HG02938 (cell line): Measurements from ENCODE around the gene DNAH14.
"Not testable (repeated sequence)": the region's sequence is repeated elsewhere in the genome, so short reads cannot be mapped to it uniquely, and the experiment has no call there.

Experiments
- ATAC-seq: cut with Tn5 transposase; IDR thresholded peaks from one replicate; pipeline ENCODE4 v1.9.1; 2021; ENCODE audit warnings: mild to moderate bottlenecking, moderate library complexity; ENCODE audit not compliant: unreplicated experiment

DNAH14 gene

DNA sequence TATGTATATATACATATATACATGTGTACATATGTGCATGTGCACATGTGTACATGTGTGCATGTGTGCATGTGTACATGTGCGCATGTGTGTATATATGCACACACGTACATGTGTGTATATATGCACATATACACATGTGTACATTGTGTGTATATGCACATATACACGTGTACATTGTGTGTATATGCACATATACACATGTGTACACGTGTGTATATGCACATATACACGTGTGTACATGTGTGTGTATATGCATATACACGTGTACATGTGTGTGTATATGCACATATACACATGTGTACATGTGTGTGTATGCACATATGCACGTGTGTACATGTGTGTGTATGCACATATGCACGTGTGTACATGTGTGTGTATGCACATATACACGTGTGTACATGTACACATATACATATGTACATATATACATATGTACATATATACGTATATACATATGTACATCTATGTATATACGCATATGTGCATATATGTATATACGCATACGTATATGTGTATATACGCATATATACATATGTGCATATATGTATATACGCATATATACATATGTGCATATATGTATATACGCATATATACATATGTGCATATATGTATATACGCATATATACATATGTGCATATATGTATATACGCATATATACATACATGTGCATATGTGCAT, 405.8 kb downstream of the DNAH14 start:
- not testable (repeated sequence) for ATAC-seq

DNA sequence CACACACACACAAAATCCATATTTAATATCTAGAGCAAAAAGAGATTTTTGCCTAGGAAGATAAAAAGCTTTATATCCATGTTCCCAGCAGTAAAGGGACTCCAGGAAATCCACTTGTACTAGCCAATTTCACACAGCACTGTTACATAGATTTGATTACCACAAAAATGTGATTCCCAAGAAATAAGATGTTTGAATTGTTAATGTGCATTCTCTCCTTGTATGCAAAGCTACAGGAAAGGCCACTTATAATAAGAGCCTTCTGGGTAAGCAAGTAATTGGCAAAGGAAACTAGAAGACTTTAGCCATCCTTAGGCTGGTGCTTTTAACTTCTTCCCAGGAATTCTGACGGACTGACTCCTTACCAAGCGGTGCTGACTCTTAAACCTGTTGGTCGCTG, 409.1 kb downstream of the DNAH14 start:
- ATAC-seq = no peak

DNA sequence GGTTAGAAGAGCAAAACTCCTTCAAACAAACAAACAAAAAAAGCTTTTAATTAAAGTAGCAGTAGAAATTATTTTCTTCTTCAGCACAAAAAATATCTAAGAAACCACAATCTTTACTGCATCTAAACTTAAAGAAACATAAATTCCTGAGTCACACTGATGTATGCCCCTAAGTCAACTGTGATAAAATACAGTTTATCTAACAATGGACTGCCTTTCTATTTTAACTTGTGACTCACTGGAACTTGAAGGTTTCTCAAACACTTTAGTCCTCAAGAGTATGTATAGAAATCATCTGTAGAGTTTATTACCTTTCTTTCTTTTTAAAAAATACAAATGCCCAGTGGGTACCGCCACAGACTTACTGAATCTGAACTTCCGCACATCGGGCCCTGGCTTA, 412.2 kb downstream of the DNAH14 start:
- no peak for ATAC-seq

DNA sequence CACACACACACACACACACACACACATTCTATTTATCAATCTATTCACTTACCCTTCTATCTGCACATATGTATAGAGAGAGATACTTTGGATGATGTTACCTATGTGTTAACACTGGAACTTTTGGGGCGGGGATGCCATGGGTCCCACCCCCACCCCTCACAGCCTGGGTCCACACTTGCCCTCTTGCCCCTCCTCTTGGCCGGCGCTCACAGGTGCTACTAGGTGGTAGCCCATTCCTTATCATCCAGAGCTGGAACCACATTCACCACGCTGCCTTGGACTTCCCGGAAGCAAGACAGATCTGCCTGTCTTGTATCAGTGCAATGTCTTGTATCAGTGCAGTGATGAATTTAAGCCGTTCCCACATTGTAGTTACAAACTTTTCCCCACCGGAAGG, 413.2 kb downstream of the DNAH14 start:
- ATAC-seq = no peak

DNA sequence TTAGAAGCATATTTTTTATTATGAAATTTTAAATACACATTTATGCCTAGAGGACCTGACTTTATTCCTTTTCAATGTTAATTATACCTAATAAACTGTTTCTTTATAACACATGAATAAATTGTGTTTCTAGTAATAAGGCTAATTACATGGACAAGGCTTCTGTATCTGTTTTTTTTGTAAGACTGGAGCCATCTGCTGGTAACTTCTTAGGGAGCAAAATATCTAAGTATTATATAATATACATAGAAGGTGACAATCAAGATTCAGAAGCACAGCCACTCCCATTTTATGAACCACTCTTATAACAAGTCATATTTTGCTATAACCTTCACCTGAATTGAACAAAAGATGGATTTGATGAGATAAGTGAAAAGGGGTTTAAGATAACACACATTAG, 414.1 kb downstream of the DNAH14 start:
- no peak for ATAC-seq

DNA sequence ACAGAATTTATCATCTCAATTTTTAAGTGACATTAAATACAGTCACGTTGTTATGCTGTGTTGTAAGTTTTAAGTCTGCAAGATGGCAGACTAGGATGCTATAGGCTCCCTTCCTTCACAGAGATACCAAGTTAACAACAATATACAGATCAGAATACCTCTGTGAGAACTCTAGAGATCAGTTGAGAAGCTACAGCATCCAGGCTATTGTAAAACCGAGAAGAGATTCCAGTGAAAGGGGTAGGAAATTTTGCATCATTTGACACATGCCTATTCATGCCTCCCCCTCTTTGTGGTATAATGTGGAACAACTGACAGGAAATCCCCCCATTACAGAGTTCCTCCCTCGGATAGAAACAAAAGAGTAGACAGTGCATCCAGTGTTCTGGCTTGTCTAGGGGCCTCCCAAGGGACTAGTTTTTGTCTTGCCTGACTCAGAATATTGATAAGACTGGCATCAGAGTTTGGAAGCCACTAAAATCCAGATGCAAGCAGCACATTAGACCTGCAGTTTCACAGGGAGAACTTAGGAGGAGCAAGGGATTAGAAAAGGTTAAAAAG, 417.7 kb downstream of the DNAH14 start:
- ATAC-seq = no peak

DNA sequence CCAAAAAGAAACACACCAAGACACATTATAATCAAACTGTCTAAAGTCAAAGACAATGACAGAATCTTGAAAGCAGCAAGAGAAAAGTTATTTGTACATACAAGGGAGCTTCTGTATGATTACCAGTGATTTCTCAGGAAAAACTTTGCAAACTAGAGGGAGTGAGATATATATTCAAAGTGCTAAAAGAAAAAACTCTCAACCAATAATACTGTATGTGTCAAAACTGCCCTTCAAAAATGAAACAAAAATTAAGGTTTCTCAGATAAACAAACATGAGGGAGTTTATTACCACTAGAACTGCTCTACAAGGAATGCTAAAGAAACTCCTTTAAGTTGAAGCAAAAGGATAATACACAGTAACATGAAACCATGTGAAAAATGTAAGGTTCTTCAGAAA, 418.9 kb downstream of the DNAH14 start:
- ATAC-seq = no peak

DNA sequence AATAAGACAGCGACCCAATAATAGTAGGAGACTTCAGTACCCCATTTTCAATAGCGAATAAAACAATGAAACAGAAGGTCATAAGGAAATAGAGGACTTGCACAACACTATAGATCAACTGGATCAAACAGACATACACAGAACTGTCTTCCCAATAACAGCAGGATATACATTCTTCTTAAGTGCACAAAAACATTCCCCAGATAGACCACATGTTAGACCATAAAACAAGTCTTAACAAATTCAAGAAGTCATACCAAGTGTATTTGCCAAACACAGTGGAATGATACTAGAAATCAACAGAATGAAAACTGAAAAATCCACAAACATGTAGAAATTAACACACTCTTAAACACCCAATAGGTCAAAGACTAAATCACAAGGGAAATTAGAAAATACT, 420.4 kb downstream of the DNAH14 start:
- ATAC-seq = no peak

DNA sequence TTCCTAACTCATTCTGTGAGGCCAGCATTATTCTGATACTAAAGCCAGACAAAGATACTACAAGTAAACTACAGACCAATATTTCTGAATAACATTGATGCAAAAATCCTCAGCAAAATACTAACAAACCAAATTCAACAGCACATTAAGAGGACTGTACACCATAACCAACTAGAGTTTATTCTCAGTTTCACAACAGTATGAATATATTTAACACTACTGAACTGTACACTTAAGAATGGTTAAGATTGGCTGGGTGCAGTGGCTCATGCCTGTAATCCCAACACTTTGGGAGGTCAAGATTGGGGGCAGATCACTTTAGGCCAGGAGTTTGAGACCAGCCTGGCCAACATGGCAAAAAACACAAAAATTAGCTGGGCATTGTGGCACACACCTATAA, 421.4 kb downstream of the DNAH14 start:
- no peak for ATAC-seq

DNA sequence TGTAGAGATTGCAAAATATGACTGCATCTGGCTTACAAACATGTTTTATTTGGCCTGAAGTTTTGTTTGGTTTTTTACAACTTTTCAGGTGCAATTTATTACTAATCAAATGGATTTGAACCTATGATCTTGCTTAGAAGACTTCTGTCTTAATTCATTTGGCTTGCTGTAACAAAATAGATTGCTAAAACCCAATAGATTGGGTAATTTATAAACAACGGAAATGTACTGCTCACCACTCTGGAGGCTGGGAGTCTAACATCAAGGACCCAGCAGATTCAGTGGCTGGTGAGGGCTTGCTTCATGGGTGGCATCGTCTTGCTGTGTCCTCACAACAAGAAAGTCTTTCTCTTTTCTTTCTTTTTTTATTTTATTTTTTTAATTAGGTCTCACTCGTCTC, 425.4 kb downstream of the DNAH14 start:
- ATAC-seq = no peak

DNA sequence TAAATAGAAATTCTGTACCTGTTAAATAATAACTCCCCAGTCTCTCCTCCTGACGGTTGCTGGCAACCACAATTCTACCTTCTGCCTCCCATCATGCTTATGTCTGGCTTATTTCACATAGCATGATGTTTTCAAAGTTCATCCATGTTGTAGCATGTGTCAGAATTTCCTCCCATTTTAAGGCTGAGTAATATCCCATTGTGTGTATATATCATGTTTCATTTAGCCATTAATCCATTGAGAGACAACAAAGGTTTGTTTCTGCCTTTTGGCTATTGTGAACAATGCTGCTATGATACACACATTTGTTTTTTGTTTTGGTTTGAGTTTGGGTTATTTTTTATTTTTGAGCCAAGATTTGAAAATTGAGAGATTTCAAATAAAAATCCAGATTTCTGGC, 426.4 kb downstream of the DNAH14 start:
- ATAC-seq = no peak

DNA sequence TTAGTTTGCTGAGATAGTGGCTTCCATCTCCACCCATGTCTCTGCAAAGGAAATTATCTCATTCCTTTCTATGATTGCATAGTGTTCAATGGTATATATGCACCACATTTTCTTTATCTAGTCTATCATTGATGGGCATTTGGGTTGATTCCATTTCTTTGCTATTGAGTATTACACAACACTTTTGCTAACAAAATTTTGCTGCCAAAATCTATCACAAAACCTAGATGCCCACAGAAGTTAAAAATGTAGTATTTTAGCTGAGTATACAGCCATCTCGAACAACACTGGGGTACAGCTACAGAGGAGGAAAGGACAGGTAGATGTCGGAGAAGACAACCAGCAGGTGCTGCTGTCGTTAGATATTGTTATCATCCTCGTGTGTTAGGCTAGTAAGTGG, 430.6 kb downstream of the DNAH14 start:
- ATAC-seq = no peak

DNA sequence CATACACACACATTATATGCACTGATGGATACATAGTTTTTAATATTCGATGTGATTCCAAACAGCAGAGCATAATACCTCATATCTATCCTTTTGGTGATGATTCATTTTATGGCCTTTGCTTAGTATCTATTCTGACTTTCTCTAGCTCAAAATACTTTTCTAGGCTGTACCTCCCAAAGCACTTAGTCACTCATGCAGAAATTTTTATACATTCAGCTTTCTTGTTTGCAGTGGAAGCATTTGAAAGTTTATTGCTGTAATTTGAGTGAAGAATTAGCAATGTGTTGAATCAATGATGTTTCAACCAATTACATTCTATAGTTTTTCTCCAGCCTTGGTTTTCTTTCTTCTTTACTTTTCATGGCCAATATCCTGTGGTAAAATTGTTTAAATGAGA, 431.7 kb downstream of the DNAH14 start:
- ATAC-seq = no peak

DNA sequence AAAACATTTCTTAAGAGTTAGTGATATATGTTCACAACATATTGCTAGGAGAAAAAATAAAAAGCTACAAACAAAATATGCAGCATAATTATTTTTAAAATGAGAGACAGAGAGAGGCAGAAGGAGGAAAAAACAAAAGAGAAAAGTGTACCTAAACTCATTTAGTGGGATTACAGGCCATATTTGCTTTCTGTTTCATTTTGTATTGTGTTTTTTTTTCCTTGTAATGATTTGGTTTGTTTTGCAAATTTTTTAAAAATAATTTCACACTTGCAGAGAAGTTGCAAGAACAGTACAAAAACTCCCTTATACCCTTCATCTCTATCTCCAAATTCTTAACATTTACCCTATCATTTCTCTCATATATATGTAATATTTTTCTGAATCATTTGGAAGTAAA, 433.3 kb downstream of the DNAH14 start:
- ATAC-seq = no peak

DNA sequence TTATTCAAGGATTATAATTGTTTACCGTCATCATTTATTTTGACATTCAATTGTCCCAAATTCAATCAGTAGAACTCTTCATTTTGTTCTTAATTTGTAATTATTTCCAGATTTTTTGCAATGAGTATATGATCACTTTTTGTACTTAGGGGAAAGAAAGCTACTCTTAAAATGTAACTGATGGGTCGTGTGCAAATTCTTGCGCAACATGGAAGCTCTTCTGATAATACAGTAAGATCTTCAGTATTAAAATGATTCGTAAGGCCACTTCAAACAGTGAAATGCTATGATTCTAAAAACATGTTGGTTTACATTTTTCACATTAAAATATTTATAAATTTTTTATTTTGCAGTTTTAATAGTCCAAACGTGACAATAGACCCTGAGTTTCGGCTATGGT, 435.0 kb downstream of the DNAH14 start:
- no peak for ATAC-seq

DNA sequence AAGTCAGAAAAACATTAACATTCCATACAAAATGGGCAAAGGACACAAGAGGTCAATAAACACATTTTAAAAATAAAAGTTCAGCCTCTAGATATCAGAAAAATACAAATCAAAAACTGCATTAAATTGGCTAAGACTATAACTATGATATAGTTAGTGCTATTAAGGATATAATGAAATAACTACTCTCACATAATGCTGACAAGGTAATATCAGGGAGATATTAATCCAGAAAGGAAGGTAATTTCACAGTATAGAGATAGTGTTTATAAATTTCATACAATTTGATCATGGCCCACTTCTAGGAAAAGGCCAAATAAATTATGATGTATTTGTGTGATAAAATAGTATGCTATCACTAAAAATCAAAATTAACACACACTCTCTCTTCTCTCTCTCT, 436.5 kb downstream of the DNAH14 start:
- no peak for ATAC-seq

DNA sequence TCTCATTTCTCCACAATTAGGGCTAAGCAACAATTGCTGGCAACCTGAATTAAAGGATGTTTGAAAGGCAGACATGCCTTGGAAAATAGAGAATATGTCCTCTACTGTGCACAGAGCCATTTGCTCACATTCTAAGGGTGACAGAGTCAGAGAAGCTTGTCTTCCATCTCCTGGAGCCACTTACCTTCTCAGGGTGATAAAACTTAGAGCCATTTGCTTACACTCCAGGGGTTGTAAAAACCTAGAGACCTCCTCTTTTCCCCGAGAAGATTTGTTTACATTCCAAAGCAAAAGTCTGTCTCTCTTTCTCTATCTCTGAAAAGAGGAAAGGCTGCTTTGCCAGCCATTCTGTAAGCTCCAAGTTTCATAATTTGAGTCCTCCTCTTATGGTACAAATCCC, 437.1 kb downstream of the DNAH14 start:
- no peak for ATAC-seq

DNA sequence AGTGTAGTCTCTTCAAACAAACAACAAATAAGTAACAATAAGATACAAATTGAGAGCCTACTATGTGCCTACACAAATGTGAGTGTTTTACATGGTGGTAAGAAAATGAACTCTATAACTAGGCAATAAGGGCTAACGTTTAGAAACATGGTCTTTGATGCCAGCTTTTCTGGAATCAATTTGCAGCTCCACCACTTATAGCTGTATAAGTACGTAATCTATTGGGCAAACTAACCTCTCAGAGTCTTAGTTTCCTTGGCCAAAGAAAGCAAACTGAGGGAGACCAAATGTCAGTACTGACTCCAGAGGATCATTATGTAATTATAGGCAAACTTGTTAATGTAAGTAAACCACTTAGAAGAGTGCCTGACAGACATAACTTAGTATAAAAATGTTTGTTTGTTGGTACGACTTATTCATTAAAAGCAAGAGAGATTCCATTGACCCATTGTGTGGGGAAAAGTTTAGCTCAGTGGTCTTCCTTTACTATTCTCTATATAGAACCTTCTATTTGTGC, 438.6 kb downstream of the DNAH14 start:
- ATAC-seq = no peak

DNA sequence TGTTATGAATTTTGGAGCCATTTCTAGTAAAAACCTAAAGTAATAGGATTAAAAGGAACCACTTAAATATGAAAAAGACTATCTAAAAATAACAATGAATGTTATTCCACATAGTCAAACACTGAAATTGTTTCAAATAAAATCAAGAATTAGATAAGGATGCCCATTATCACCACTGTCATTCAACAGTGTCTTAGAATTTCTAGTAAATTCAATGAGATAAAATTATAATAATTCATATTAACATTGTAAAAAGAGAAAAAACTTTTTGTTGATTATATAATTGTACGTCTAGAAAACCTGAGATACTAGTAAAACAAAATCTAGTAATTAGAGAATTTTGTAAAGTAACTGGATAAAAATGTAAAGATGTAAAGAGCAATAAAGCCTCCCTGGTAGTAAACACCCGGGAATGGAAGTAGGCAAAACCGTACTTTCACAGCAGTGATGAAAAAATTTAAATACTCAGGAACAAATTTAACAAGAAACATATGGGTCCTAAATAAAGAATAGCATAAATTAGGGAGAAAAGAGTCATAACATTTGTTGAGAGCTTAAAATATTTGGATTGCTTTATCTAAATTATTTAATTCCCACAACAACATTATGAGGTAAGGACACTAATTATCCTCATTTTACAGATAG, 442.0 kb downstream of the DNAH14 start:
- no peak for ATAC-seq

DNA sequence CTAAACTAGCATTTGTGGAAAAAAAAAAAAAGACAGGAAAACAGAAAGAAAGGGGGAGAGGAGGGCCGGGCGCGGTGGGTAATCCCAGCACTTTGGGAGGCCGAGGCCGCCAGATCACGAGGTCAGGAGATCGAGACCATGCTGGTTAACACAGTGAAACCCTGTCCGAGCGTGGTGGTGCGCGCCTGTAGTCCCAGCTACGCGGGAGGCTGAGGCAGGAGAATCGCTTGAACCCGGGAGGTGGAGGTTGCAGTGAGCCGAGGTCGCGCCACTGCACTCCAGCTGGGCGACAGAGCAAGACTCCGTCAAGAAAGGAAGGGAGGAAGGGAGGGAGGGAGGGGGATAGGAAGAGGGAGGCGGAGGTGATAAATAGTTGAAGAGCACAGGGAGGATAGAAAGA, 443.7 kb downstream of the DNAH14 start:
- no peak for ATAC-seq

DNA sequence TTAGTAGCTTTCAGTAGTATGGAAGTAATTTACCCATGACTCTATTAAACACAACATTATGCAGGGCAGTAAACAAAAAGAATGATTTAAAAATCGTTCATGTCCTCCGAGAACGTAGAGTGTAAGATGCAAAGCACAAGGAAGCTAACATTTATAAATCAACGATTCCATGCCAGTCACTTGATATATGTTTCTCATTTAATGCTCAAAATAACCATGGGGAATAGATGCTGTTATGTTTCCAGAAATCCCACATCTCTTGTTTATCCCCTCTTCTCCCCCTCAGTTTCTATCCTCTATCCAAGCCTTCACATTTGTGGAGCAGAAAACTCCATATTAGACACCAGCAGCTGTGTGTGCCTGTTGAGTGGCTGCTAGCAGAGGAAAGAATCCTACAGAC, 445.5 kb downstream of the DNAH14 start:
- ATAC-seq = no peak

DNA sequence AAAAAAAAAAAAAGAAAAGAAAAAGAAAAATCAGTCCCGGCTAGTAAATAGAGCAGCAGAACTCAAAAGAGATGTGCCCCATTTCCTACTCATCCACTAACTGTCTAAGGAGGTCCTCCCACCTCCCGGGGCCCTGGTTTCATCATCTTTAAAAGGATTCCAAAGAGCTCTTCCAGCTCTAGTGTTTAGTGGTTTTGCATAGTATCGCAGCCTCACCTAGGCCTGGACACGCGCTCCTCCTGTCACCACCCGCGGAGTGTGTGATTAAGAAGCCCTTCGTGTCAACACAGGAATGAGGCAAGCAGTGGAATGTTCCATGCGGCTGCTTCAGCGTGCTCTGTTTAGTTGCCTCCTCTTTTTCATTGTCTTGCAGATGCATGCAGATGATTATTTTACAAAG, 449.4 kb downstream of the DNAH14 start:
- ATAC-seq = no peak
